Forelimb muscle (tissue), 1 donor: Measurements from ENCODE around the gene PDGFB. TPM values are rescaled to one million over a fixed set of nuclear protein-coding genes. Genes with fewer than 3 reads are reported as not detected.

Experiments used
- DNase-seq: peaks from one replicate; pipeline ENCODE4 v3.0.0-alpha.2; 2013; ENCODE audit warnings: low read depth
- polyA plus RNA-seq: library from polyadenylated mRNA; unstranded; fragments of 120-200 nt; gene quantifications from one replicate; pipeline ENCODE4 v1.2.1, GENCODE V29; 2013; ENCODE audit not compliant: insufficient read length

The PDGFB gene
- polyA plus RNA-seq, 1 donor = 18.3 TPM

DNA sequence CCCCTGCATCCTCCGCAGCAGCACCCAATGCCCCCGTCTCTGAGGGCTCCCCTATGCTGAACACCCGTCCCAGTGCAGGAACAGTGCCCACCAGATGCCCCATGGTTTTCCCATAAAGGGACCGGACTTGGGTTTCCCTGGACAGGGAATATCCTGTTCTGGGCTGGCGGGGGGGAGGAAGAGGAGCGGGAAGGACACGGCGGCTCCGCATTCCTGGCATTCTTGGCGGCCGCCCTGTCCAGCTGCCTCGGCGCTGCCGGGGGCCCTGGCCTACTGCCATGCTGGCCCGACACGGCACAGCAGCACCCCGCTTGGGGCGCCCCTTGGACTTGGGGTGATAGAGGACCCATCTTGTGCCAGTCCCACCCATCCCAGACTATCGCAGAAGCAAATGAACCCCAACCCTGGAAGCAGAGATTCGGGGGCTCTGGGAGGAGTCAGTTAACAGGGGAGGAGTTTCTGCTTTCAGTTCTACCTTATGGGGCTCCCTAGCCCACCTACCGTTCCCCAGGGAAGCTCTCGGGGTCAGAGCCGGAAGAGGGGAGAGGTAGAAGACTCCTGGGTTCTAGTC is 68.6 kb downstream of the PDGFB start:
- no peak for DNase-seq

DNA sequence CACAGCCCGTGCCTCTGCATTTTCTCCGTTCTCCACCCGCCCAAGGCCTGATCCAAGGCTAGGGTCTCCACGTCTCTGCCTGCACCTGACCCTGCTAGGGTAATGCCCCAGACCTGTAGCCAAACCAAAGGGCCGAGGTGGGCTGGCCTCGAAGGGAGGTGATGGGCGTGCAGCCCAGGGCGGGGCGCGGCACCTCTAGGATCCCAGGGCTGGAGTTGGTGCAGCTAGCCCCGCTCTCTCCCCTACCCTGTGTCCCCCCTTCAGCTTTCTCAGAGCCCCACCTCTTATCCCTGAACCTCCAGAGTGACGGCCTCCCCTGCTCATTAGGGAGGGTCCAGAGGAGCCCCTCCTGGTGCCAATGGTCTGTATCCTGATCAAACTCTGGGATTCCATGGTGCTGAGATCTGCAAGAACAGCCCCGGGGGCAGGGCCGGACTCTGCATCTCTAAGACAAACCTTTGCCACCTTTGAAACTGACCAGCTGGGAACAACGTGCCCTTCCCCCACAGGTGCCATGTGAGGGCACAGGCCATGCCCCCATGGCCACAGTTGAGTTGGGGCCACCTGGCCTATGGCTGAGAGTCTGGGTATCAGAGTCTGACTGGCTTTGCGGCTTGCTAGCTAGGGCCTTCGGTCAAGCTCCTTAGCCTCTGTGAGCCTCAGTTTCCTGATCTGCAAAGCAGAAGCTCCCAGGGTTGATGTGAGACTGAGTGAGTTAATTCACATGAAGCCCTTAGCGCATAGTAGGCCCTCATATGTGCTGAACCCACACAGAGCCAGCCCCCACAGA is 69.2 kb downstream of the PDGFB start:
- DNase-seq = no peak

DNA sequence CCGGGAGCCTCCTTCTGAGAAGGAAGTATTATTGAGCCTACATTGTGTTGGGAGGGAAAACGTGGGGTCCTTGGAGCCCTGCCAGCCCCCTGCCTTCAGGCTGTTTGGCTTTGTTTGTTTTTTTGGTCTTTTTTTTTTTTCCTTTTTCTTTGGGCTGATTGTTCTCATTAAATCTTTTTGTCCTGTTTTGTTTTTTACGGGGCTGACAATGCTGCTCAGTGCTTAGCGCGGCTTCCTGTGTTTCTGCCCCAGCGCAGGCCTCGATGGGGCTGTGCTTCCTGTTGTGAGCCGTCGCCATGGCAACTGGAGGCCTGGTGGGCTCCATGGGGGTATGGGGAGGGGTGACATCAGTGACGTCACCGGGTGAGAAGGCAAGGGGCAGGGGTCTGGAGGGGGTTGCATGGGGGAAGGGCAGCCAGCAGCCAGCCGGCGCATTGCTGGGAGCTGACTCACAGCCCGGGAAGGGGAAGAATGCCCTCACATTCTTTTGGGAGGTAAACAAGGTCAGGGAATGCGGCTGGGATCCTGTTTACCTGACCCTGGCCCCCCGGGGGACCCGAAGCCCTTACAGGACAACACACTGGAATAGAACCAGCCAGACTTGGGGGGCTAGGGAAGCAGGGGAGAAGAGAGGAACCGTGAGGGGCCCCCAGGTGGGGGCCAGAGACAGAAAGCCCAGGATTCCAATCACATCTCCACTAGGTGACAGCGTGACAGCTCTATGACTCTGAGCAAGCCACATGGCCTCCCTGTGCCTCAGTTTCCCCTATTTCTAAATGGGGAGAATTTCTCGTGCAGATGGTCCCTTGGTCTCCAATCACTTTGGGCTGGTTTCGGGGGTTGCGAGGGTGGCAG is 70.1 kb downstream of the PDGFB start:
- no peak for DNase-seq

DNA sequence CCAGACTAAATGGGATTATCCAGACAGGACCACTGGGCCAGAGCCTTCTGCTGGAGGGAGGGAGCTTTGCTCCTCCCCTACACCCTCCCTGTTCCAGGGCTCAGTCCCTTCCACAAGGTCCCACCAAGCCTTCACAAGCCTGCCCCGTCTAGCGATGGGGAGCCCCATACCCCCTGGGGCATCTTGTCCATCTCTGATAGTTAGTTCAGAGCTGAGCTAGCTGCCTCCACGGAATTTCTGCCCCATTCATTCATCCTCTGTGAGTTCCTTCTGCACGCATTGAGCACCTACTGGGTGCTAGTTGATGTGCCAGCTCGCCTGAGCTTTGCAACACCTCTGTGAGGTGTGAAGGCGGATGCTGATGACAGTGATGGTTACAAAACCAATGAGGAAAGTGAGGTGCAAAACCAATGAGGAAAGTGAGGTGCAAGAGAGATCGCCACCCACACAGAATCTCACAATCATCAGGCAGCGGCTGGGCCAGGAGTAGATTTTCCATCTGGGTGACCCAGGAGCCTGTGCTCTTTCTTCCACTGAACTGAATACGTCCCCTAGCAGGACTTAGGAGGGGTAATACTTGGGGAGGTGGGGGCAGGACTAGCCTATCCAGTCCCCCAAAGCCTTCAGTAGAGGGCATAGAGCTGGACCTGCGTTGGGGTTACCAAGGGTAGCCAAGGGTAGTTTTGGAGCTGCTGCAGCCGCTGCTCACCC is 70.8 kb downstream of the PDGFB start:
- DNase-seq = no peak

Other genes with a start within 250 kb of the PDGFB start
- gene APOBEC3C, start 230.7 kb downstream of the PDGFB start, polyA plus RNA-seq = 3.4 TPM
- 0.57 TPM for gene APOBEC3D, start 223.9 kb downstream of the PDGFB start, polyA plus RNA-seq
- gene APOBEC3F, start 204.1 kb downstream of the PDGFB start, polyA plus RNA-seq = 2.8 TPM
- gene APOBEC3G, start 167.7 kb downstream of the PDGFB start, polyA plus RNA-seq = 3.2 TPM
- not detected for gene APOBEC3H, start 147.7 kb downstream of the PDGFB start, polyA plus RNA-seq
- 3.7 TPM for gene CBX7, start 92.3 kb downstream of the PDGFB start, polyA plus RNA-seq
- gene RPL3, start 74.6 kb upstream of the PDGFB start, polyA plus RNA-seq = 2,943 TPM
- gene SYNGR1, start 105.0 kb upstream of the PDGFB start, polyA plus RNA-seq = 12.9 TPM
- gene TAB1, start 154.8 kb upstream of the PDGFB start, polyA plus RNA-seq = 23.3 TPM
- 3.5 TPM for gene MGAT3, start 212.0 kb upstream of the PDGFB start, polyA plus RNA-seq